HG02973 (cell line): Measurements from ENCODE around the gene CDH23.

Experiments
- ATAC-seq: cut with Tn5 transposase; IDR thresholded peaks from one replicate; pipeline ENCODE4 v1.9.1; 2021; ENCODE audit warnings: moderate library complexity; ENCODE audit not compliant: unreplicated experiment

Gene CDH23

DNA sequence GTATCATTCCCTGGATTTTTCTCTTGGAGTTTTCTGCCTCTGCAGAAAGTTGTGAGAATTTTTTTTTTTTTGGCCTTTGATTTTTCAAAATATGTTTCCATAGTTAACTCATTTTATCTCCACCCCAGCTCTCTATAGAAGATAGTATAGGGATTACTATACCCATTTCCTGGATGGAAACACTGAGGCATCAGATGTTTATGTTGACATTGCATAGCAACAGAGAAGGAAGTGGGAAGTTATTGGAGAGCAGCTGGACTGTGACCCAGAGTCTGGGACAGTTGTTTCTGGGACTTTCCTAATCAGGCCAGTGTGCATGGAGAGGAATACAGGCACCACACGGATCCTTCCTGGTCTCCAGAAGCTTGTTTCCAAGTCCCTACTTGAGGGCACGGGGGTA is 158.0 kb downstream of the CDH23 start:
- ATAC-seq, result no peak

GRCh38 chr10:71555087-71555723 is 158.5 kb downstream of the CDH23 start:
- no peak for ATAC-seq

DNA sequence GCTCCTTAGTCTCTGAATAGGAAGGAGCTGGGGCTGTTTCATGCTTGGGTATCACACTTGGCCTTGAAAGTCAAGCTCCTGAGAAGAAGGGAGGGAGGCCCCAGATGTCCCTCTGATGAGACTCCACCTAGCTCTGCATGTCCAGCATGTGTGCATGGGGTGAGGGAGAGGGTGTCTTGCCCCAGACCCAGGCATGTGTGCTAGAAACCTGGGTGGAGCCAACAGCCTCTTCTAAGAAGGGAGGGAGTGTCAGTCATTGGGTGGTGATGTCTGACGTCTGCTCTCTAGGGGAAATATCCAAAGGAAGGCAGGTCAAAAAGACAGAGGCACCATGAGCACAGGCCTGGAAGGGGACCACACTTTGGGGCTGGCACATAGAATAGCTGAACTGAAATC is 159.0 kb downstream of the CDH23 start:
- ATAC-seq, result no peak

DNA sequence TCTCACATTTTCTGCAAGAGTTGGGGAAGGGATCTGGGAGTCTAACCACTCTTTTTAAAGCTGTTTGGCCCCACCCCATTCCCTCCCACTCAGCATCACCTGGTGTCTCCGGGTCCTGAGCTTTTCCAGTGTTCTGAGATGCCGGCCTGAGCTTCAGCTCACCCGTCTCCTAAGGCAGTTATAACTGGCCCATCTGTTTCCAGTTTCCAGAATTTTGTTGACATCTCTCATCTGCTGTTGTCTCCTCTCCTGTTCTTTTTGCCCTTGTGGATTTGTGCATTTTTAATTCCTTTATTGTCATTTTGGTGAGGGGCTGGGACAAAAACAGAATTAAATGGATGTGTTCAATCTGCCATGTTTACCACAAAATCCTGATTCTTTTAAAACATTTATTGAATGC is 162.3 kb downstream of the CDH23 start:
- no peak for ATAC-seq

DNA sequence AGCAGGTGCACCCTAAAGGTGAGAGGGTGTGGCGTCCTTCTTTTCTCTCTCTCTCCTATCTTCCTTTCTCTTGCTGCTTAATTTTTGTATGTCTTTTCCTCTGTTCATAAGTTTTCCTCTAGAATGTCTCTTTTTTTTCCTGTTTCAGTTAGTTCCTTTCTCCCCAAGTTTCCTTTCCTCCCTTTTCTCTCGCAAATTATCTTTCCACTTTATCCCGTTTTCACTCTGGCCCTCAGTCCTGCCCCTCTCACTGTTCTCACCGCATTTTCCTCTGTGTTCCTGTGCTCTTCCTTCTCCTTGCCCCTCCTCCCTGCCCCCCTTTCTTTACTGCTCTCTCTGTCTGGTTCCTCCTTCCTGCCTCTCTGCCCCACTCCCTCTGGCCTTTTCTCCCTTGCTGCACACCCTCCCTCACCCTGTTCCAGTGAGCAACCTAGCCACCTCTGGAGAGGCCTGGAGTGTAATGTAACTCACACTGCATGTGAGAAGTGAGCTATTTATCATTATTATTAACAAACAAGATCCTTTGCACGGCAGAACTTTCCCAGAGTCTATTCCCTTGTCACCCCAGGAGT is 164.4 kb downstream of the CDH23 start:
- no peak for ATAC-seq

- ATAC-seq, result no peak
Observed at GRCh38 chr10:71562181-71562580, 165.5 kb downstream of the CDH23 start.

DNA sequence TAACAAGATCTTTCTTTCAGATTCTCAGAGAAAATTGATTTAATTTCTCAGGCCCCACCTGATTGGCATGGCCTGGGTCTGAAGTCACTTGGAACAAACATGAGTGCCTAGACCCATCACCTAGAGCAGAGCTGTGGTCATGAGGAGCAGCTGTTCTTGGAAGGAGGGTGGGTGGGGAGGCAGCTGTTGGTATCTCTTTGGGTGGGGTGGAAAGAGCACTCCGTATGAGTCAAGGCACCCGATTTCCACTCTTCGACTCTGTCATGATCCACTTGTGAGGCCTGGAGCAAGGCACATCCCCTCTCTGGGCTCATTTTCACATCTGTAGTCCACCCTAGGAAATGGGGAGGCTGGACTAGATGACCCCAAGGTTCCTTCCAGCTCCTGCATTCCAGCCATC is 166.2 kb downstream of the CDH23 start:
- ATAC-seq, result no peak

DNA sequence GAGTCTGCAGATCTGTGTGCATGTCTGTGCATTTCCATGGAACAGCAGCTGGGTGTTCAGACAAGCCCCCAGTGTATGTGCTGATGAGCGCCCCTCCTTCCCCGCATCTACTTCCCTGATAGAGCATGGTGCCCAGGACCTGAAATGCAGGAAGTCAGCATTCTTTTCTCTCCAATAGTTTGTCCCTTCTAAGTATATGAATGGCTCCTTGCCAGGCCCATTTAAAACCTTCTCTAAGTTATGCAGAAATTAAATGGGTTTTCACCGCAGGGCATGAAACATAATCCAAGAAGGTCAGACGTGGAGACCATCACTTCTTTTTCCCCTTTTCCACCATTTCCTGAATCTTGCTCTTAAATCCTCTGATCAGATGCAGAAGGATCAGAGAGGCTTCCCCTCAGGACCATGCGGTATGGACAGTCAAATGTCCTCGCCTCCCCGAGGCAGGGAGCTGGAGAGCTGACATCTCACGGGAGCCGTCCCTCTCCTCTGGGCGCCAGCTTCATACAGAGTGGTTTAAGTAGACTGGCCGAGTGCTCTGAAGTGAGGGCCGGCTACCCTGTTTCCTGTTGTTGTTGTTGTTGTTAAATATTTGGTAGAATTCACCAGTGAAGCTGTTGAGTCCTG is 167.6 kb downstream of the CDH23 start:
- ATAC-seq, result no peak

DNA sequence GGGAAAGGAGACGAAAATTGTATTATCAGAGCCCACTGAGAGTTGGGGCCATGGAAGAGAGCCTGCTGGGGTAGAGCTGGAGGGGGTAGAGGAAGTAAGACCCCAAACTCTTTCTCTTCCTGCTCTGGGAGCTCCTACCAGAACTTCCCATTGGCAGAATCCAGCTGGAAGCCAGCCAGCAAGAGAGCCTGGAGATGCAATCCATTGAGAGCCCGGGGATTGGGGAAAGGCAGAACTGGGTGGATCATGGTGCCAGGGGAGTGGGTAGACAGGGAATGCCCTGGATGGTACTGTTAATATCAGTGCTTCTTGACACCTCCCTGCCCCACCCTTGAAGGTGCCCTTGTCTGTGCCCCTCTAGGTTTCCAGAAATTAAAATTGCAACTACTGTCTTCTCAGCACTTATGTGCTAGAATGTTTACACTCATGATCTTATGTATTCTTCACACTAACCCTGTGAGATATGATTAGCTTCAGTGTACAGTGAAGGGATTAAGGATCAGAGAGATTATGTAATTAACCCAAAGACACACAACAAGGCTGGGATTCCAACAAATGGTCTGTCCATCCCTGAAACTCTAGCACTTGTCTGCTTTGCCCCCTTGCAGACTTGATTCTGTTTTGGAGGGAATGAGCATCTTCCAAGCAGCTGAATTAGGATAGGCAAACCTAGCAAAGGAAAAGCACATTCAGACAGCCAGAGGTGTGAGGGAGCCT is 168.7 kb downstream of the CDH23 start:
- no peak for ATAC-seq

- no peak for ATAC-seq
Observed at GRCh38 chr10:71567006-71567405, 170.3 kb downstream of the CDH23 start.

- no peak for ATAC-seq
Observed at GRCh38 chr10:71568896-71569492, 172.3 kb downstream of the CDH23 start.

- no peak for ATAC-seq
Observed at GRCh38 chr10:71569775-71570588, 173.3 kb downstream of the CDH23 start.

- no peak for ATAC-seq
Observed at GRCh38 chr10:71571460-71572175, 174.9 kb downstream of the CDH23 start.

DNA sequence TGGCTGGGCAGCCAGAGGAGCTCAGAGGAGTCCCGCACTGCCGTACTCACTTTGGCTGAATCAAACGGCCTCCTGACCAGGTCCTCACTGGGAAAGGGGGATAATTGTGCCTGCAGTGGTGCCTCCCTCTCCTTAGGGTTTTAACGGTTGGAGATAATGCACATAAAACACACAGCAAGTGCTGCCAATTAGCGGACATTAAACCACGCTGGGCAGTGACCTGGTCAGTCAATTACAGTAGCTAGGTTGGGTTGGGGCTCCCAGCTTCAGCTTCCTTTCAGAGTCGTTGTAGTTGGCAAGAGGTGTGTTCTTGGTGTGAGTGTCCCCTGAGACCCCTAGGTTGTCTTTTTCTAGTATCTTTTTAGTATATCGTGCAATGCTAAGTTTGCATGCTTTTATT is 176.2 kb downstream of the CDH23 start:
- ATAC-seq, result no peak

DNA sequence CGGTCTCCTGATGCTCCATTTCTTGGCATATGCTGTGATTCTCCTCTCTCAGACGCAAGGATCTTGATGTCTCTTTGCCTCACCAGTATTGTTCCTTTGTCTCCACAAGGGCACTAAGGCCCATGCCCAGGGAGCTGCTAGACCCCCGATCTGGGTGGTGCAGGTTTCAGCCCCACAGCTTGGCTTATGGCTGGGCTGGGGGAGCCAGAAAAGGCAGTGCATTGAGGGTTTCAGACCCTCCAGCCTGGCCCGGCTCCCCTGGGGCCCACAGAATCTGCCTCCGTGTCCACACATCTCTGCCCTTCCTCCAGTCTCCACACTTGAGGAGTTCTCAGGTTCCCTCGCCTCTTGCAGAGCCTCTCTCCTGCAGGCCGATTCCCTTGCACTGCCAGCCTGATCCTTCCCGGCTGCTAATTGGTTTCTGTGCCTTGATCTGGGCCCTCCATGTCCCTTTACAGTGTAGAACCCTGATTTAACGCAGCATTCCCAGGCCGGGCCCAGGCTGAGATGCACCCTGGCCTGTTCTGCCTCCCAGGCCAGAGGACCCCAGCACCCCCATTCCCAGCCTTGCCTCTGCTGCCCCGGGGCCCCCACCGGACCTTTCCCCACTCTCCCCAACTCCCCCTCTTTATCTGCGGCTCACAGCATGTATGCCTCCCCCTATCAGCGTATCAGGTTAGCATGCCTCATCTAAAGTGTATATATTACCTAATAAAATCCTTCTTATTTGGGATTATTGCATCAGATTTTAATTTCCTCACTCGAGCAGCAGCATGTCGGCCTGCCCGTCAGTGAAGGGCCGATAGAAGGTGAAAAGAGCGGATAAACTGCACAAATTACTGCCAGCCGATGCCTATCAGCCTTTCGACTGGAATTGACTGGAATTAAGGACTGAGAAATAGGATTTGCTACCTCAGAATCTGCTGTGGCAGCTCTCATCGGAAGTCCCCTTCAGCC is 177.1 kb downstream of the CDH23 start:
- ATAC-seq, result no peak

GRCh38 chr10:71575451-71575850 is 178.7 kb downstream of the CDH23 start:
- ATAC-seq, result no peak

- ATAC-seq, result no peak
Observed at GRCh38 chr10:71575934-71576801, 179.4 kb downstream of the CDH23 start.

DNA sequence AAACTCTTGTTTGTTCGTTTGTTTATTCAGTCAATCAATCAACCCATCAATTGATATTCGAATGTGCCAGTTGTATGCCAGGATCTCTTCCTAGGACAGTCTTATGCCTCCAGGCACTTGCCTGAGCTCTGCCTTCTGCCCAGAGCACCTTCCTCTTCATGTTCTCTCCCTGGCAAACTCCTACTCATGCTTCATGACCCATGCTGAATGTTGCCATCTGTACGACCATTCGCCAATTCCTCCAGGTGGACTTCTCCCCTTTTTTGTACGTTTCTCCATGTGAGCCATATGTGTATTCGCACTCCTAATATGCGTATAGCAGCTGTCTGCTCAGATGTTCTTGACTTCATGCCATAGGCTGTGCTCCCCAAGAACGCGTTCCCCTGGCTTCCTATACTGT is 180.1 kb downstream of the CDH23 start:
- no peak for ATAC-seq
